ENCODE data around the gene WDR33.

Gene WDR33

DNA sequence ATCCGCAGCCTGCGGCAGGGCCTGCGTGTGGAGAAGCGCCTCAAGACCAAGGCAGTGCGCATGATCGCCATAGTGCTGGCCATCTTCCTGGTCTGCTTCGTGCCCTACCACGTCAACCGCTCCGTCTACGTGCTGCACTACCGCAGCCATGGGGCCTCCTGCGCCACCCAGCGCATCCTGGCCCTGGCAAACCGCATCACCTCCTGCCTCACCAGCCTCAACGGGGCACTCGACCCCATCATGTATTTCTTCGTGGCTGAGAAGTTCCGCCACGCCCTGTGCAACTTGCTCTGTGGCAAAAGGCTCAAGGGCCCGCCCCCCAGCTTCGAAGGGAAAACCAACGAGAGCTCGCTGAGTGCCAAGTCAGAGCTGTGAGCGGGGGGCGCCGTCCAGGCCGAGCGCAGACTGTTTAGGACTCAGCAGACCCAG is 159.6 kb downstream of the WDR33 start:
- CTCF ChIA-PET, result interaction anchor here (3.9 kb wide), 1 partner anchor 60 kb away, joined by 46 read pairs; no protein-coding TSS in a partner anchor
- POLR2A ChIA-PET, result no interaction called here
- TF ChIP-seq CTBP1 (IDR thresholded peaks at IDR 0.05; ENCODE audit: borderline replicate concordance), result no peak
- no peak for TF ChIP-seq ELF4 (IDR thresholded peaks at IDR 0.05)
- no peak for TF ChIP-seq FOXK2 (IDR thresholded peaks at IDR 0.05)
- TF ChIP-seq SUZ12 (IDR thresholded peaks at IDR 0.05), result no peak
- no peak for TF ChIP-seq SP1 (IDR thresholded peaks at IDR 0.05)
- no peak for TF ChIP-seq FOXM1 (IDR thresholded peaks at IDR 0.05; ENCODE audit: borderline replicate concordance)
- no peak for TF ChIP-seq TARDBP (IDR thresholded peaks at IDR 0.05)
- TF ChIP-seq FOXA1 (IDR thresholded peaks at IDR 0.05), result no peak
- TF ChIP-seq HDGF (IDR thresholded peaks at IDR 0.05; ENCODE audit: borderline replicate concordance), result no peak
- TF ChIP-seq, protein P1, sequence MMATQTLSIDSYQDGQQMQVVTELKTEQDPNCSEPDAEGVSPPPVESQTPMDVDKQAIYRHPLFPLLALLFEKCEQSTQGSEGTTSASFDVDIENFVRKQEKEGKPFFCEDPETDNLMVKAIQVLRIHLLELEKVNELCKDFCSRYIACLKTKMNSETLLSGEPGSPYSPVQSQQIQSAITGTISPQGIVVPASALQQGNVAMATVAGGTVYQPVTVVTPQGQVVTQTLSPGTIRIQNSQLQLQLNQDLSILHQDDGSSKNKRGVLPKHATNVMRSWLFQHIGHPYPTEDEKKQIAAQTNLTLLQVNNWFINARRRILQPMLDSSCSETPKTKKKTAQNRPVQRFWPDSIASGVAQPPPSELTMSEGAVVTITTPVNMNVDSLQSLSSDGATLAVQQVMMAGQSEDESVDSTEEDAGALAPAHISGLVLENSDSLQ (IDR thresholded peaks at IDR 0.05), result no peak
- TF ChIP-seq L3MBTL2 (conservative IDR thresholded peaks at IDR 0.05), result no peak
- DNase-seq (ENCODE audit: extremely low spot score), result no peak
